Esophagus muscularis mucosa (tissue), 3 donors: ENCODE data around the gene HS3ST5.

ENCODE experiments used
- EP300 ChIP-seq: sonication (generic); formaldehyde crosslinking; IDR thresholded peaks from one replicate; pipeline ENCODE4 v1.6.1; 2017; ENCODE audit warnings: antibody characterized with exemption
- TF ChIP-seq, protein P1 (sequence below), 3 experiments: fragments of 200-600 bp in 2 of 3; fragments of 450-650 bp in 1 of 3; sonication (generic) in 2 of 3; IDR thresholded peaks; one replicate each; pipeline ENCODE4 v1.5.1; 2017 to 2019; ENCODE audit warnings: antibody characterized with exemption in 3 of 3, mild to moderate bottlenecking in 2 of 3, moderate library complexity in 1 of 3

DNA sequence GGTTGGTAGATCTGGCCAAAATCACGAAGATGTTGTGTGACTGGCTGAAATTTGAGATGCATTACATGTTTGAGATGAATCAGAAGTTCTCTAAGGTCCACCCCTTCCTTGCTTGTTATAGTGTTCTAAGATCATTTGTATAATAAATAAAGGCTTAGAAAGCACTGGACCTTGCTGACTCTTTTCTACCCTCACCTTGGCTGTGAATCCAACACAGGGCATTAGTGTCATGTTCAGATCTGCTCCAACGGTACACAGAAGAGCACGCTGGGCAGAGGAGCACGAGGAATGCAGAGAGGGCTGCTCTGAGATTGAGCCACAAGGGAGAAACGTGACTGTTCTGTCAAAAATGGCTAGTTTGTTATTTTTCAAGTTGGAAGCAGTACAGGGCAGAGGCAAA, 202.4 kb downstream of the HS3ST5 start:
- TF ChIP-seq, protein P1, sequence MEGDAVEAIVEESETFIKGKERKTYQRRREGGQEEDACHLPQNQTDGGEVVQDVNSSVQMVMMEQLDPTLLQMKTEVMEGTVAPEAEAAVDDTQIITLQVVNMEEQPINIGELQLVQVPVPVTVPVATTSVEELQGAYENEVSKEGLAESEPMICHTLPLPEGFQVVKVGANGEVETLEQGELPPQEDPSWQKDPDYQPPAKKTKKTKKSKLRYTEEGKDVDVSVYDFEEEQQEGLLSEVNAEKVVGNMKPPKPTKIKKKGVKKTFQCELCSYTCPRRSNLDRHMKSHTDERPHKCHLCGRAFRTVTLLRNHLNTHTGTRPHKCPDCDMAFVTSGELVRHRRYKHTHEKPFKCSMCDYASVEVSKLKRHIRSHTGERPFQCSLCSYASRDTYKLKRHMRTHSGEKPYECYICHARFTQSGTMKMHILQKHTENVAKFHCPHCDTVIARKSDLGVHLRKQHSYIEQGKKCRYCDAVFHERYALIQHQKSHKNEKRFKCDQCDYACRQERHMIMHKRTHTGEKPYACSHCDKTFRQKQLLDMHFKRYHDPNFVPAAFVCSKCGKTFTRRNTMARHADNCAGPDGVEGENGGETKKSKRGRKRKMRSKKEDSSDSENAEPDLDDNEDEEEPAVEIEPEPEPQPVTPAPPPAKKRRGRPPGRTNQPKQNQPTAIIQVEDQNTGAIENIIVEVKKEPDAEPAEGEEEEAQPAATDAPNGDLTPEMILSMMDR (IDR thresholded peaks at IDR 0.05) = no peak
- no peak for TF ChIP-seq EP300
